Effector memory CD4-positive, alpha-beta T cell (primary cell): ENCODE data around the gene ABCA2.

ENCODE experiments used
- DNase-seq, 3 donors: peaks; one replicate each; pipeline ENCODE4 v3.0.0-alpha.2; 2020
- H3K27ac ChIP-seq: 2 replicates; pipeline ENCODE4 v1.7.0; 2013; ENCODE audit warnings: mild to moderate bottlenecking, low read length, moderate library complexity; ENCODE audit not compliant: insufficient read depth, poor library complexity, severe bottlenecking
- H3K27me3 ChIP-seq: replicated peaks from 2 replicates; pipeline ENCODE4 v1.7.0; 2013; ENCODE audit warnings: mild to moderate bottlenecking, low read length; ENCODE audit not compliant: insufficient read depth, control insufficient read depth, poor library complexity, severe bottlenecking
- H3K36me3 ChIP-seq: 2 replicates; pipeline ENCODE4 v1.7.0; 2013; ENCODE audit warnings: mild to moderate bottlenecking, low read length, moderate library complexity; ENCODE audit not compliant: control insufficient read depth, insufficient read depth
- H3K4me1 ChIP-seq: 2 replicates; pipeline ENCODE4 v1.7.0; 2013; ENCODE audit warnings: low read length, mild to moderate bottlenecking; ENCODE audit not compliant: control insufficient read depth, insufficient read depth, poor library complexity, severe bottlenecking
- H3K4me3 ChIP-seq: 2 replicates; pipeline ENCODE4 v1.7.0; 2013; ENCODE audit warnings: low read length, low read depth, mild to moderate bottlenecking; ENCODE audit not compliant: insufficient read depth, poor library complexity, severe bottlenecking
- H3K9me3 ChIP-seq: 2 replicates; pipeline ENCODE4 v1.7.0; 2013; ENCODE audit warnings: mild to moderate bottlenecking, low read length, moderate library complexity; ENCODE audit not compliant: control insufficient read depth

The ABCA2 gene

DNA sequence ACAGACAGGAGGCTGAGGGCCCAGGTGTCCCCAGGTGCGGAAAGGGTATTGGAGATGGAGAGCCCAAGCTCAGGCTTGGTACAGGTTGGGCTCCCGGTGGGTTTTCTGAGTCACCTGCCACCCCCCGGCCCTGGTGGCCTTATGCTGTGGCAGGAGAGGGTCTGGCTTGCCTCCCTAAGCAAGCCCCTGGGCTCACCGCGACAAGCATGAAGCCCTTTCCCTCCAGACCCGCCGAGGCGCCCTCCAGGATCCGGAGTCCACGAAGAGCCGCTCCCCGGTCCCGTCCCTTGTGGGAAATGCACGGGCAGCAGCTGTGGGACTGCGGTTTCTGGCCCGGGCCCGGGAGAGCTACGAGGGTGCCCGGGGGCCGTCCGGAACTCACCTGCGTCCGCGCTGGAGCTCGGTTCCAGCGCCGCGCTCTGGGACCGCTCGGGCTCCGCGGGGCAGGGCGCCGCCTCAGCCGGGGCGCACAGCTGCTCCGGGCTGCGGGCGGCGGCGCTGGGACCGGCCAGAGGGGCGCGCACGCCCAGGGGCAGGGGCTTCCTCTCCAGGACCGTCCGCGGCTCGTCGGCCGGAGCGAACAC is 41.6 kb upstream of the ABCA2 start:
- Histone ChIP-seq H3K4me3 (no peak overlapping the region), H3K27ac (no peak overlapping the region), H3K4me1 (peaks cover 12% of the 10 kb centered on the region), H3K27me3 (no peaks in the 10 kb centered on the region), H3K9me3 (no peaks in the 10 kb centered on the region), H3K36me3 (no peaks in the 10 kb centered on the region)
- DNase-seq: no peak

- Histone ChIP-seq H3K4me1 (peaks cover 12% of the 10 kb centered on the region), H3K27me3 (no peaks in the 10 kb centered on the region), H3K9me3 (no peaks in the 10 kb centered on the region), H3K27ac (no peak overlapping the region), H3K36me3 (no peaks in the 10 kb centered on the region), H3K4me3 (no peak overlapping the region)
- no peak for DNase-seq
Measured at GRCh38 chr9:137068539-137069507, 40.8 kb upstream of the ABCA2 start.

DNA sequence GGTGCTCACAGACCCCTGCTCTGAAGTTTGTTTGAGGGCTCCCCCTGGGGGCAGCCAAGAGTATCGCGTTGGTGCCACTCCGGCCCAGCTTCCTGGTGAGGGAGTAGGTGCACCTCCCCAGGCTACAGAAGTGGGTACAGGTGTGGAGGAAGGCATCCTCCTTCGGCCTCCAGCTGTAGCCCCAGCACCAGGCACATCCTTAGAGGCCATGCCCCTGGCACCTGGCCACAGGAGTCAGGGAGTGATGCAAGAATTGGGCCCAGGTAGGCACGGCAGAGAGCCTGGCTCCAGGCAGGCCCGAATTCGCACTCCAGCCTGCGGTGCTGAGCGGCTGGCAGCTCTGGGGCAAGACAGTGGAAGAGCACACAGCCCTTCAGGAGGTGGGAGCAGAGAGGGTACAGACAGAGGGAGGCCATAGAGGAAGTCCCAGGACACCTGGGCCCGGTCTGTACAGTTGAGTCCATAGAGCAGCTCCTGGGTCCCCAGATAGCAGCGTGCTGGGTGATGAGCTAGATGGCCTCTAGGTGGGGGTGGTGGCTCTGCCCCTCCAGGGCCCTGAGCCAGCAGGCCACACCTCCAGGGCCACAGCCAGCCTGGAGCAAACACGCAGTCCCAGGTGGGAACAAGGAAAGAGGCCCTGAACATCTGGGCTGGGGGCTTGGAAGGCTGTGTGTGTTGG is 40.0 kb upstream of the ABCA2 start:
- Histone ChIP-seq H3K36me3 (no peaks in the 10 kb centered on the region), H3K27me3 (no peaks in the 10 kb centered on the region), H3K4me3 (no peak overlapping the region), H3K9me3 (no peaks in the 10 kb centered on the region), H3K4me1 (peaks cover 12% of the 10 kb centered on the region), H3K27ac (peak overlapping the region; percentile 28)
- DNase-seq: peak; percentile 72 to 78 (median 74)

- H3K4me3 ChIP-seq: no peak overlapping the region
- no peaks in the 10 kb centered on the region for H3K36me3 ChIP-seq
- H3K27ac ChIP-seq: no peak overlapping the region
- no peaks in the 10 kb centered on the region for H3K9me3 ChIP-seq
- H3K4me1 ChIP-seq: peaks cover 12% of the 10 kb centered on the region
- no peak for DNase-seq
- no peaks in the 10 kb centered on the region for H3K27me3 ChIP-seq
Measured at GRCh38 chr9:137066096-137066861, 38.2 kb upstream of the ABCA2 start.

DNA sequence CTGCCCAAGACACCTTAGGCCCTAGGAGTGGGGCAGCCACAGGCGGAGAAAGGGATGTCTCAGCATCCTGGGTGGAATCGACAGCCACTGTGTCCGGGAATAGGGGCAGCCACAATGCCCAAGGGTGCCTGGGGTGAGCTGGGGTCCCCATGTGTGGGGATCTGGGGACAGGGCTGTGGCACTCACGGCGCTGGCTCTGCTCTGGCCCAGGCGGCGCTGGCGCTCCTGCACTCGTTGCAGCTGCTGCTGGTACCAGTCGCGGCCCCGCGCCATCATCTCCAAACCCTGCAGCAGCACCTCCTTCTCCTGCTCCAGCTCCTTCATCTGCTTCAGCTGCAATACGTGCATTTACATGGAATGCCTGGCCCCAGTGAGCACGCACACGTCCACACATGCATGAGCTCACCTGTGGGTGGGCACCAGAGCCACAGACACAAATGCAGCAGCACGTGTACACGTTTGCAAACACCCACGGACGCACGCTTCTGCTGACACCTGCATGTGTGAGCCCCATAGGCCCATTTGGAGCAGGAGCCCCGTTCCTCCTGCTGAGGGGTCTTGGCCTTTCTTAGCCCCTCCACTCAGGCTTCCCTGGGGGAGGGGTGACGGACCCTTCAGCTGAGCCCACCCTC is 37.4 kb upstream of the ABCA2 start:
- DNase-seq: no peak
- Histone ChIP-seq H3K27me3 (no peaks in the 10 kb centered on the region), H3K27ac (no peak overlapping the region), H3K4me1 (peaks cover 5% of the 10 kb centered on the region), H3K36me3 (no peaks in the 10 kb centered on the region), H3K4me3 (no peak overlapping the region), H3K9me3 (no peaks in the 10 kb centered on the region)

GRCh38 chr9:137064880-137065164 is 36.8 kb upstream of the ABCA2 start:
- H3K4me1 ChIP-seq: peaks cover 5% of the 10 kb centered on the region
- H3K36me3 ChIP-seq: no peaks in the 10 kb centered on the region
- H3K27me3 ChIP-seq: no peaks in the 10 kb centered on the region
- H3K9me3 ChIP-seq: no peaks in the 10 kb centered on the region
- no peak overlapping the region for H3K4me3 ChIP-seq
- no peak for DNase-seq
- no peak overlapping the region for H3K27ac ChIP-seq

- Histone ChIP-seq H3K27ac (no peak overlapping the region), H3K36me3 (no peaks in the 10 kb centered on the region), H3K4me1 (peaks cover under 1% of the 10 kb centered on the region), H3K9me3 (no peaks in the 10 kb centered on the region), H3K4me3 (no peak overlapping the region), H3K27me3 (no peaks in the 10 kb centered on the region)
- peak in 1 of 3 donors; percentile 42 for DNase-seq
Measured at GRCh38 chr9:137064027-137064879, 36.2 kb upstream of the ABCA2 start.

GRCh38 chr9:137063311-137064026 is 35.4 kb upstream of the ABCA2 start:
- no peak overlapping the region for H3K4me3 ChIP-seq

More at GRCh38 chr9:137063311-137064026, 35.4 kb upstream of the ABCA2 start:
- Histone ChIP-seq H3K36me3 (no peaks in the 10 kb centered on the region), H3K4me1 (no peaks in the 10 kb centered on the region), H3K27me3 (no peaks in the 10 kb centered on the region), H3K9me3 (no peaks in the 10 kb centered on the region), H3K27ac (no peak overlapping the region)
- no peak for DNase-seq
